HepG2 (cell line): ENCODE measurements around the gene GPS1. TPM values are rescaled to one million over a fixed set of nuclear protein-coding genes. Genes with fewer than 3 reads are reported as not detected.

Experiments
- ATM ChIP-seq: fragments of 450-650 bp; IDR thresholded peaks from 2 replicates; pipeline ENCODE4 v1.7.1; 2017; ENCODE audit warnings: mild to moderate bottlenecking, borderline replicate concordance
- ELF3 ChIP-seq: IDR thresholded peaks from 2 replicates; pipeline ENCODE4 v1.6.1; 2016; ENCODE audit warnings: missing genetic modification reagents, missing compliant biosample characterization
- GATAD1 ChIP-seq: IDR thresholded peaks from 2 replicates; pipeline ENCODE4 v1.6.1; 2016; ENCODE audit warnings: missing genetic modification reagents, missing compliant biosample characterization
- GLI4 ChIP-seq: sonication (generic); formaldehyde crosslinking; IDR thresholded peaks from 2 replicates; pipeline ENCODE4 v1.5.1; 2020; ENCODE audit warnings: missing genetic modification reagents, mild to moderate bottlenecking, moderate library complexity, borderline replicate concordance
- HDAC2 ChIP-seq: sonication (generic); formaldehyde crosslinking; IDR thresholded peaks from 2 replicates; pipeline ENCODE4 v1.4.0; 2020; ENCODE audit warnings: missing genetic modification reagents
- MAF1 ChIP-seq: sonication (generic); formaldehyde crosslinking; IDR thresholded peaks from 2 replicates; pipeline ENCODE4 v1.5.0; 2020; ENCODE audit warnings: missing genetic modification reagents, borderline replicate concordance
- MAFK ChIP-seq, 2 experiments: IDR thresholded peaks in 1 of 2; conservative IDR thresholded peaks in 1 of 2; 2 replicates each; pipeline ENCODE4 v1.6.1; 2011; ENCODE audit warnings: improper control_type of control experiment in 2 of 2, low read length in 2 of 2
- SIX1 ChIP-seq: sonication (generic); formaldehyde crosslinking; IDR thresholded peaks from 2 replicates; pipeline ENCODE4 v1.4.0; 2020; ENCODE audit warnings: missing genetic modification reagents, borderline replicate concordance
- SKI ChIP-seq: fragments of 450-650 bp; IDR thresholded peaks from one replicate; pipeline ENCODE4 v1.6.1; 2018; ENCODE audit warnings: mild to moderate bottlenecking; ENCODE audit not compliant: partially characterized antibody
- SMARCC2 ChIP-seq: fragments of 450-650 bp; IDR thresholded peaks from 2 replicates; pipeline ENCODE4 v1.6.1; 2017; ENCODE audit warnings: antibody characterized with exemption, mild to moderate bottlenecking
- SP4 ChIP-seq: sonication (generic); formaldehyde crosslinking; IDR thresholded peaks from 2 replicates; pipeline ENCODE4 v1.8.1; 2023; ENCODE audit warnings: mild to moderate bottlenecking, missing genetic modification reagents
- TARDBP ChIP-seq: sonication (generic); formaldehyde crosslinking; IDR thresholded peaks from 2 replicates; pipeline ENCODE4 v1.8.0; 2022; ENCODE audit warnings: mild to moderate bottlenecking, missing genetic modification reagents
- TMF1 ChIP-seq: sonication (generic); formaldehyde crosslinking; IDR thresholded peaks from 2 replicates; pipeline ENCODE4 v1.8.1; 2022; ENCODE audit warnings: low read depth, missing genetic modification reagents
- ZKSCAN8 ChIP-seq: IDR thresholded peaks from 2 replicates; pipeline ENCODE4 v1.6.1; 2016; ENCODE audit warnings: borderline replicate concordance, missing genetic modification reagents, missing compliant biosample characterization
- ZNF225 ChIP-seq: sonication (generic); formaldehyde crosslinking; IDR thresholded peaks from 2 replicates; pipeline ENCODE4 v1.4.0; 2020; ENCODE audit warnings: mild to moderate bottlenecking, missing genetic modification reagents
- polyA plus RNA-seq, 8 experiments: library from polyadenylated mRNA; depleted of rRNA in 3 of 8; stranded (reverse) in 7 of 8; unstranded in 1 of 8; fragments of >200 nt; fragmentation: Illumina TruSeq in 4 of 8; extraction: Trizol in 4 of 8; gene quantifications; 2 replicates each; pipeline versions ENCODE4 v1.2.1 to v1.2.3, GENCODE V29; 2011 to 2016; ENCODE audit warnings: low read depth in 4 of 8, missing spikeins in 1 of 8, mixed read lengths in 1 of 8; ENCODE audit not compliant: insufficient read depth in 1 of 8
- total RNA-seq, 5 experiments: library from RNA; depleted of rRNA; stranded (reverse); fragments of >200 nt; fragmentation: Illumina TruSeq; extraction: Trizol; gene quantifications; 2 replicates each; pipeline ENCODE4 v1.2.3, GENCODE V29; 2016; ENCODE audit warnings: low read depth in 1 of 5
- TF ChIP-seq, protein P1 (sequence below): sonication (generic); formaldehyde crosslinking; IDR thresholded peaks from 2 replicates; pipeline ENCODE4 v1.4.0; 2020; ENCODE audit warnings: missing genetic modification reagents, borderline replicate concordance
- TF ChIP-seq, protein P2 (sequence below): sonication (generic); formaldehyde crosslinking; conservative IDR thresholded peaks from 2 replicates; pipeline ENCODE4 v1.8.0; 2022; ENCODE audit warnings: low read depth, missing genetic modification reagents
- TF ChIP-seq, protein P3 (sequence below): sonication (generic); formaldehyde crosslinking; IDR thresholded peaks from 2 replicates; pipeline ENCODE4 v1.9.0; 2021; ENCODE audit warnings: mild to moderate bottlenecking, missing genetic modification reagents

Gene GPS1
- total and polyA plus RNA-seq, 2 of the 13 experiments (the other 11 are each of a cell fraction or from before 2014, with no cell fraction given) = 124 to 128 TPM

DNA sequence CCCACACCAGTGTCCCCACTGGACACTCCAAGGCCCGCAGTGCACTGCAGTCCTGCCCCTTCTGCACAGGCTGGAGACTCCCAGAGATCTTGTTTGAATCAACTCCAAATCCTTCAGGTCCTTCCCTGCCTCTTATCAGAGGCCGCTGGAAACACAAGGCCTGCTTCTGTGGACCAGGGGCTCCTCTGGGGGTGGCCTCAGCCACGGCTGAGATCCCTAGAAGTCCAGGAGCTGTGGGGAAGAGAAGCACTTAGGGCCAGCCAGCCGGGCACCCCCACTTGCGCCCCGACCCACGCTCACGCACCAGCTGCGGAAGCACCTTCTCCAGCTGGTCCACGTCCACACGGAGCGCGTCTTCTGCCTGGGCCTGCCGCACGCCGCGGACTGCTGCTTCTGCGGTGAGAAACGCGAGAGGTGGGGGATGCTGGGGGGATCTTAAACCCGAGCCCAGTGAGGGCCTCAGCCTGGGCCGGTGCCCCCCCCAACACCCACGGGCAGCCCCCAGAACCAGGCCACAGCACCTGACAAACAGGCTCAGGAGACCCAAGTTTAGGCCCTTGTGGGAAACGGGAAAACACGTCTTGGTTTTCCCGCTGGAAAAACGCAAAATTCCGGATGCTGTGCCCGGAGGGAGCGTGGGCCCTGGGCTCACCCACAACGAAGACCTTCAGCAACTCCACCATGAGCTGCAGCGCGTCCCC lies 32.6 kb upstream of the GPS1 start (continued):
- TF ChIP-seq MAF1 (CRISPR knock-in tag) (0 out of 2 replicates have a peak, but pooled peaks have one; percentile 32), GATAD1 (CRISPR knock-in tag) (no peak), SKI (no peak), ATM (no peak), SP4 (CRISPR knock-in tag) (no peak), SMARCC2 (no peak), ZKSCAN8 (CRISPR knock-in tag) (no peak), ELF3 (no peak), MAFK (conservative IDR thresholded peaks at IDR 0.05 in 1 of 2, IDR thresholded peaks at IDR 0.05 in 1 of 2; ENCODE audit: low read length in 2 of 2) (no peak), TMF1 (CRISPR knock-in tag) (no peak), SIX1 (CRISPR knock-in tag) (no peak), GLI4 (no peak), TARDBP (CRISPR knock-in tag) (no peak), ZNF225 (CRISPR knock-in tag) (no peak), HDAC2 (CRISPR knock-in tag) (no peak)
- TF ChIP-seq, protein P1, sequence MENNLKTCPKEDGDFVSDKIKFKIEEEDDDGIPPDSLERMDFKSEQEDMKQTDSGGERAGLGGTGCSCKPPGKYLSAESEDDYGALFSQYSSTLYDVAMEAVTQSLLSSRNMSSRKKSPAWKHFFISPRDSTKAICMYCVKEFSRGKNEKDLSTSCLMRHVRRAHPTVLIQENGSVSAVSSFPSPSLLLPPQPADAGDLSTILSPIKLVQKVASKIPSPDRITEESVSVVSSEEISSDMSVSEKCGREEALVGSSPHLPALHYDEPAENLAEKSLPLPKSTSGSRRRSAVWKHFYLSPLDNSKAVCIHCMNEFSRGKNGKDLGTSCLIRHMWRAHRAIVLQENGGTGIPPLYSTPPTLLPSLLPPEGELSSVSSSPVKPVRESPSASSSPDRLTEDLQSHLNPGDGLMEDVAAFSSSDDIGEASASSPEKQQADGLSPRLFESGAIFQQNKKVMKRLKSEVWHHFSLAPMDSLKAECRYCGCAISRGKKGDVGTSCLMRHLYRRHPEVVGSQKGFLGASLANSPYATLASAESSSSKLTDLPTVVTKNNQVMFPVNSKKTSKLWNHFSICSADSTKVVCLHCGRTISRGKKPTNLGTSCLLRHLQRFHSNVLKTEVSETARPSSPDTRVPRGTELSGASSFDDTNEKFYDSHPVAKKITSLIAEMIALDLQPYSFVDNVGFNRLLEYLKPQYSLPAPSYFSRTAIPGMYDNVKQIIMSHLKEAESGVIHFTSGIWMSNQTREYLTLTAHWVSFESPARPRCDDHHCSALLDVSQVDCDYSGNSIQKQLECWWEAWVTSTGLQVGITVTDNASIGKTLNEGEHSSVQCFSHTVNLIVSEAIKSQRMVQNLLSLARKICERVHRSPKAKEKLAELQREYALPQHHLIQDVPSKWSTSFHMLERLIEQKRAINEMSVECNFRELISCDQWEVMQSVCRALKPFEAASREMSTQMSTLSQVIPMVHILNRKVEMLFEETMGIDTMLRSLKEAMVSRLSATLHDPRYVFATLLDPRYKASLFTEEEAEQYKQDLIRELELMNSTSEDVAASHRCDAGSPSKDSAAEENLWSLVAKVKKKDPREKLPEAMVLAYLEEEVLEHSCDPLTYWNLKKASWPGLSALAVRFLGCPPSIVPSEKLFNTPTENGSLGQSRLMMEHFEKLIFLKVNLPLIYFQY (CRISPR knock-in tag) = no peak
- TF ChIP-seq, protein P2, sequence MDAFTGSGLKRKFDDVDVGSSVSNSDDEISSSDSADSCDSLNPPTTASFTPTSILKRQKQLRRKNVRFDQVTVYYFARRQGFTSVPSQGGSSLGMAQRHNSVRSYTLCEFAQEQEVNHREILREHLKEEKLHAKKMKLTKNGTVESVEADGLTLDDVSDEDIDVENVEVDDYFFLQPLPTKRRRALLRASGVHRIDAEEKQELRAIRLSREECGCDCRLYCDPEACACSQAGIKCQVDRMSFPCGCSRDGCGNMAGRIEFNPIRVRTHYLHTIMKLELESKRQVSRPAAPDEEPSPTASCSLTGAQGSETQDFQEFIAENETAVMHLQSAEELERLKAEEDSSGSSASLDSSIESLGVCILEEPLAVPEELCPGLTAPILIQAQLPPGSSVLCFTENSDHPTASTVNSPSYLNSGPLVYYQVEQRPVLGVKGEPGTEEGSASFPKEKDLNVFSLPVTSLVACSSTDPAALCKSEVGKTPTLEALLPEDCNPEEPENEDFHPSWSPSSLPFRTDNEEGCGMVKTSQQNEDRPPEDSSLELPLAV (CRISPR knock-in tag) = no peak
- TF ChIP-seq, protein P3, sequence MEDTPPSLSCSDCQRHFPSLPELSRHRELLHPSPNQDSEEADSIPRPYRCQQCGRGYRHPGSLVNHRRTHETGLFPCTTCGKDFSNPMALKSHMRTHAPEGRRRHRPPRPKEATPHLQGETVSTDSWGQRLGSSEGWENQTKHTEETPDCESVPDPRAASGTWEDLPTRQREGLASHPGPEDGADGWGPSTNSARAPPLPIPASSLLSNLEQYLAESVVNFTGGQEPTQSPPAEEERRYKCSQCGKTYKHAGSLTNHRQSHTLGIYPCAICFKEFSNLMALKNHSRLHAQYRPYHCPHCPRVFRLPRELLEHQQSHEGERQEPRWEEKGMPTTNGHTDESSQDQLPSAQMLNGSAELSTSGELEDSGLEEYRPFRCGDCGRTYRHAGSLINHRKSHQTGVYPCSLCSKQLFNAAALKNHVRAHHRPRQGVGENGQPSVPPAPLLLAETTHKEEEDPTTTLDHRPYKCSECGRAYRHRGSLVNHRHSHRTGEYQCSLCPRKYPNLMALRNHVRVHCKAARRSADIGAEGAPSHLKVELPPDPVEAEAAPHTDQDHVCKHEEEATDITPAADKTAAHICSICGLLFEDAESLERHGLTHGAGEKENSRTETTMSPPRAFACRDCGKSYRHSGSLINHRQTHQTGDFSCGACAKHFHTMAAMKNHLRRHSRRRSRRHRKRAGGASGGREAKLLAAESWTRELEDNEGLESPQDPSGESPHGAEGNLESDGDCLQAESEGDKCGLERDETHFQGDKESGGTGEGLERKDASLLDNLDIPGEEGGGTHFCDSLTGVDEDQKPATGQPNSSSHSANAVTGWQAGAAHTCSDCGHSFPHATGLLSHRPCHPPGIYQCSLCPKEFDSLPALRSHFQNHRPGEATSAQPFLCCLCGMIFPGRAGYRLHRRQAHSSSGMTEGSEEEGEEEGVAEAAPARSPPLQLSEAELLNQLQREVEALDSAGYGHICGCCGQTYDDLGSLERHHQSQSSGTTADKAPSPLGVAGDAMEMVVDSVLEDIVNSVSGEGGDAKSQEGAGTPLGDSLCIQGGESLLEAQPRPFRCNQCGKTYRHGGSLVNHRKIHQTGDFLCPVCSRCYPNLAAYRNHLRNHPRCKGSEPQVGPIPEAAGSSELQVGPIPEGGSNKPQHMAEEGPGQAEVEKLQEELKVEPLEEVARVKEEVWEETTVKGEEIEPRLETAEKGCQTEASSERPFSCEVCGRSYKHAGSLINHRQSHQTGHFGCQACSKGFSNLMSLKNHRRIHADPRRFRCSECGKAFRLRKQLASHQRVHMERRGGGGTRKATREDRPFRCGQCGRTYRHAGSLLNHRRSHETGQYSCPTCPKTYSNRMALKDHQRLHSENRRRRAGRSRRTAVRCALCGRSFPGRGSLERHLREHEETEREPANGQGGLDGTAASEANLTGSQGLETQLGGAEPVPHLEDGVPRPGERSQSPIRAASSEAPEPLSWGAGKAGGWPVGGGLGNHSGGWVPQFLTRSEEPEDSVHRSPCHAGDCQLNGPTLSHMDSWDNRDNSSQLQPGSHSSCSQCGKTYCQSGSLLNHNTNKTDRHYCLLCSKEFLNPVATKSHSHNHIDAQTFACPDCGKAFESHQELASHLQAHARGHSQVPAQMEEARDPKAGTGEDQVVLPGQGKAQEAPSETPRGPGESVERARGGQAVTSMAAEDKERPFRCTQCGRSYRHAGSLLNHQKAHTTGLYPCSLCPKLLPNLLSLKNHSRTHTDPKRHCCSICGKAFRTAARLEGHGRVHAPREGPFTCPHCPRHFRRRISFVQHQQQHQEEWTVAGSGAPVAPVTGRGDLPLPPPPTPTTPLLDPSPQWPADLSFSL (CRISPR knock-in tag) = no peak
